22Rv1 (cell line): ENCODE data around the gene RBMS1.

Experiments used
- H3K27ac ChIP-seq: fragments of 450-650 bp; 2 replicates; pipeline ENCODE4 v1.5.1; 2017
- CTCF ChIP-seq: fragments of 450-650 bp; IDR thresholded peaks from 2 replicates; pipeline ENCODE4 v1.5.1; 2017; ENCODE audit warnings: mild to moderate bottlenecking
- ZFX ChIP-seq: fragments of 450-650 bp; IDR thresholded peaks from 2 replicates; pipeline ENCODE4 v1.6.1; 2017; ENCODE audit warnings: antibody characterized with exemption, borderline replicate concordance

RBMS1 gene

GRCh38 chr2:160384791-160385190 is 108.8 kb downstream of the RBMS1 start:
- no peak overlapping the region for H3K27ac ChIP-seq
- TF ChIP-seq CTCF = no peak
- no peak for TF ChIP-seq ZFX

- no peak overlapping the region for H3K27ac ChIP-seq
- TF ChIP-seq CTCF = no peak
- TF ChIP-seq ZFX = no peak
These were observed 112.1 kb downstream of the RBMS1 start for GRCh38 chr2:160381425-160381951.

- TF ChIP-seq CTCF = no peak
- no peak for TF ChIP-seq ZFX
- H3K27ac ChIP-seq = no peak overlapping the region
These were observed 113.0 kb downstream of the RBMS1 start for GRCh38 chr2:160380611-160381010.

GRCh38 chr2:160380000-160380570 is 113.5 kb downstream of the RBMS1 start:
- H3K27ac ChIP-seq = no peak overlapping the region
- no peak for TF ChIP-seq ZFX

GRCh38 chr2:160379399-160379798 is 114.2 kb downstream of the RBMS1 start:
- H3K27ac ChIP-seq = no peak overlapping the region
- no peak for TF ChIP-seq CTCF
- TF ChIP-seq ZFX = no peak

- H3K27ac ChIP-seq = no peak overlapping the region
- TF ChIP-seq CTCF = no peak
- no peak for TF ChIP-seq ZFX
These were observed 116.2 kb downstream of the RBMS1 start for GRCh38 chr2:160377204-160377995.

- no peak for TF ChIP-seq CTCF
- TF ChIP-seq ZFX = no peak
- no peak overlapping the region for H3K27ac ChIP-seq
These were observed 117.0 kb downstream of the RBMS1 start for GRCh38 chr2:160376576-160376975.
